ENCODE data around the gene BABAM2. TPM values are rescaled to one million over a fixed set of nuclear protein-coding genes. Genes with fewer than 3 reads are reported as not detected.

Gene BABAM2
- polyA plus RNA-seq, 6 donors from 2014 or later = 50.3 to 58.3 (median 55.6) TPM

DNA sequence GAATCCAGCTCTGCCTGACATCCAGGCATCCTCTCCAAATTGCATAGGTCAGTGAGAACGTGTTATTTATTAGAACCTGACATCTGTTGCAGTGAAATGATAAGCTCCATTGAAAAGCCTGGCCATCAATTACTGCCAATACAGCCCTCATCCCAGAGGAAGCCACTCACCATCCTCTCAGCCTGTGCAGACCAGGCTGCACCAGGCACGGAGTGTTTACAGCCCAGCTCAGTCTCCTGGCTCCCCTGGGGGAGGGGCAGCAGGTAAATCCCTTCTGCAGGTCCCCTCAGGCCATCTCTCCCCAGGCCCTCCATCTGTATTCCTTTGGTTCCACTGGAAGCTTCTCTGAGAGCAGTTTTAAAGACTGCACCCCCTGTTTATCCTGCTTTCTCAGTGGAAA lies 419.6 kb downstream of the BABAM2 start:
- H3K27ac Mint-ChIP-seq = peak overlapping the region in 1 of 6 donors; percentile 24
- H3K4me1 Mint-ChIP-seq = no peaks in the 10 kb centered on the region
- H3K27me3 Mint-ChIP-seq = no peaks in the 10 kb centered on the region

DNA sequence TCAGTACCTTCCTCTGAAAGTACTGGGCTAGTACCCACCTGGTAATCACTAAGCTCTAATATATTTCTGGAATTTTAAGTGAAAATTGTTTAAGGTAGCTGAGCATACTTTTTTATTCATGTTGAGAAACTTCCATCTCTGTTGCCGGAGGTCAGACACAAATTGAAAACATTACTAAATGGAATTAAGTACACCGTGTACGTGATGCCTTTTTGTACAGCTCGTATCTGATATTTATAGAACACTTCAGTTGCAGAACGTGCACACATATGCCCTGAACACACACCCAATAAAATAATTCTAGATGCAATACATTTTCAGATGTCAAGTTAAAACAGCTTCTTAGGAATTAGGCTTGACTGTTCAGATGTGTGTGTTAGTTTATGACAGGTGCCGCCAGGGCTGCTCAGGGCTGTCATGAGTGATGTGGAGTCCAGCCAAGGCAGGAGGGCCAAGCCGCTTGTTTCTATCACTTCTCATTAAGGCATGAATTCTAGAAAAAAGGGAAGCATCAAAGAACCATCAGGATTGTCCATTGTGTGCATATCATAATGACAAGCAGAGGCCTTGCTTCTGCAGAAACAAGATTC lies 421.2 kb downstream of the BABAM2 start:
- ATAC-seq (ENCODE audit: low read depth in 2 of 2) = no peak
- DNase-seq = no peak
- Mint-ChIP-seq H3K9me3 (peaks cover 0 to 1% (median 0%) of the 10 kb centered on the region in 7 donors), H3K27me3 (no peaks in the 10 kb centered on the region), H3K4me3 (no peak overlapping the region), H3K36me3 (peaks cover 15 to 16% of the 10 kb centered on the region in 2 donors), H3K27ac (peak overlapping the region in 1 of 6 donors; percentile 69), H3K4me1 (no peaks in the 10 kb centered on the region)

More for the DNA sequence above, 419.6 kb downstream of the BABAM2 start:
- Mint-ChIP-seq H3K9me3 (peaks cover 0 to 6% (median 3%) of the 10 kb centered on the region in 7 donors), H3K36me3 (peaks cover 15 to 16% of the 10 kb centered on the region in 2 donors), H3K4me3 (no peak overlapping the region)
- no peak for DNase-seq
- ATAC-seq (ENCODE audit: low read depth in 2 of 2) = no peak

DNA sequence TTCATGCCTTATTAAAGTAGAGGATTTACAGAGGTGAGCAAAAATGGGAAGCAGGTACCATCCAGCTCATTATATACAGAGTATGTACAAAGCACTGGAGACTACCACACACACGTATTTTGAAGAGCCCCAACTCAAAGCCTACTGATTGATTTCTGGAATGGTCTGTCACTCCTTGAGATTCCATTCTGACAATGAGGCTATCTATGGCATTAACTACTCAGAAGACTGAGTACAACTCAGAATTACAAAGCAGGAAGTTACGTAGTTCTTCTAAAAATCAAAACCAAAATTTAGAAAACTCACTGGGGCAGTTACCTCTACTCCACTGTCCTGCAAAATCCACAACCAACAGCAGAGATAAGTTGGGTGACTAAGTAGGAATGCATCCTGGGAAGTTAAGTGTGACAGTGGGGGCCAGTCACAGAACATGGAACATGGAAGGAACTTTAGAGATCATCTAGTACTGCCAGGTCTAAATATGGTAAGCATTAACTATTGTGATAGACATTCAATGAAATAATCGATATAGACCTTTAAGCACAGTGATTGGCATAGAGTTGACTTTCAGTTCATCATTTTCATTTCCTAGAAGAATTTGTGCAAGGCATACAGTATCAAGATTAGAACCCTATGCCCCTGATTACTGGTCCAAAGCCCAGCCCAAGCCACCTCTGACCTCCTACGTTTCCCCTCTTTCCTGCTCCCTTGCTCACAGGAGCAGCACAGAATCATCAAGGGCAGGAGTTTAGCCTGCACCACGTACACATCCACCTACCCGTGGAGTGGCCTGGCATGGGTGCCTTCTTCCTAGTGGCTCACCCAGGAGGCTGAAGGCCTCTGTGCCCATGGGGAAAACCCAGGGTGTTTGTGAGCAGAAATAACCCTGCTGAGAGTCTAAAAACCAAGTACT lies 422.0 kb downstream of the BABAM2 start:
- Mint-ChIP-seq H3K27me3 (no peaks in the 10 kb centered on the region), H3K4me1 (no peaks in the 10 kb centered on the region), H3K4me3 (no peak overlapping the region), H3K9me3 (peaks cover 0 to 1% (median 0%) of the 10 kb centered on the region in 7 donors), H3K36me3 (peaks cover 15 to 17% of the 10 kb centered on the region in 2 donors), H3K27ac (peak overlapping the region in 1 of 6 donors; percentile 22)
- no peak for ATAC-seq (ENCODE audit: low read depth in 2 of 2)
- no peak for DNase-seq

DNA sequence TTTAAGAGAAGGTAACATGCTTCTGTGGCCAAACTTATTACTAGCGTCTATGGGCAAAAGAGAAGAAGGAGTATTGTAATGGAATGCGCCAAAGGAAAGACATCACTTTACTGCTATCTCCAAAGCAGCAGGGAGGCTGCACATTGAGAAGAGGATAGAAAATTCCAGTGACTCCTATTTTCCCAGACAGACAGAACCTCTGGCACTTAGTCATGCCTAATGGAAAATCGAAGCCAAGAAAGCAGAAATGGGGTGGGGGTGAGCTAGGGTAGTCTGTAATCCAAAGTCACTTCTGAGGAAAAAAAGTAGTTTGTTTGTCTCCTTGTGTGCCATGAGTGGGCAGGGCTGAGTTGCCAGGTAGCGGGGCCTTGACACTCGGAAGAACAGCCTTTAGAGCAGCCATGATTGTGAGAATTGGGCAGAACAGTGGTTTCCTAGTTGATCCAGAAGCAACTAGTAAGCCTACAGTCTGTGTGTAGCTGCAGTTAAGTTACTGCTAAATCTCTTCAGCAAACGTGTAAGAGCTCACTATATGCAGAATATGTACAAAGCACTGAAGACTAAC lies 422.8 kb downstream of the BABAM2 start:
- no peaks in the 10 kb centered on the region for H3K9me3 Mint-ChIP-seq
- no peak overlapping the region for H3K4me3 Mint-ChIP-seq
- H3K4me1 Mint-ChIP-seq = no peaks in the 10 kb centered on the region
- no peaks in the 10 kb centered on the region for H3K27me3 Mint-ChIP-seq
- no peak for ATAC-seq (ENCODE audit: low read depth in 2 of 2)
- peaks cover 10 to 17% of the 10 kb centered on the region in 2 donors for H3K36me3 Mint-ChIP-seq
- H3K27ac Mint-ChIP-seq = no peak overlapping the region
- DNase-seq = no peak

DNA sequence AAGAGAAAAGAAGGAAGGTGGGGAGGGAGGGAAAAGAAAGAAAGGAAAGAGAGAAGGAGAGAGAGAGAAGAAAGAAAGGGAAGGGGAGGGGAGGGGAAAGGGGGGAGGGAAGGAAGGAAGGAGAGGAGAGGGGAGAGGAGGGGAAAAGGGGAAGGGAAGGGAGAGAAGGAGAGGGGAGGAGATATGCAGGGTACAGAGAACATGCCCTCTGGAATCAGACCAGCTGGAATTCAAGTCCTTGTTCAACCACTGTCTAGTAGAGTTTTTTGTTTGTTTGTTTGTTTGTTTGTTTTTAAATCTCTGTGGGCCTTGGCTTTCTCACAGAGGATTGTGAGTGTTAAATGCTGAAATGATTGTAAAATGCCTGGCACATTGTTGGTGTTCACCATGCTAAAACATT lies 424.4 kb downstream of the BABAM2 start:
- Mint-ChIP-seq H3K27ac (no peak overlapping the region), H3K27me3 (no peaks in the 10 kb centered on the region), H3K4me3 (no peak overlapping the region), H3K9me3 (no peaks in the 10 kb centered on the region), H3K36me3 (peaks cover 6 to 10% of the 10 kb centered on the region in 2 donors), H3K4me1 (no peaks in the 10 kb centered on the region)
- ATAC-seq (ENCODE audit: low read depth in 2 of 2) (no peak), DNase-seq (no peak)

DNA sequence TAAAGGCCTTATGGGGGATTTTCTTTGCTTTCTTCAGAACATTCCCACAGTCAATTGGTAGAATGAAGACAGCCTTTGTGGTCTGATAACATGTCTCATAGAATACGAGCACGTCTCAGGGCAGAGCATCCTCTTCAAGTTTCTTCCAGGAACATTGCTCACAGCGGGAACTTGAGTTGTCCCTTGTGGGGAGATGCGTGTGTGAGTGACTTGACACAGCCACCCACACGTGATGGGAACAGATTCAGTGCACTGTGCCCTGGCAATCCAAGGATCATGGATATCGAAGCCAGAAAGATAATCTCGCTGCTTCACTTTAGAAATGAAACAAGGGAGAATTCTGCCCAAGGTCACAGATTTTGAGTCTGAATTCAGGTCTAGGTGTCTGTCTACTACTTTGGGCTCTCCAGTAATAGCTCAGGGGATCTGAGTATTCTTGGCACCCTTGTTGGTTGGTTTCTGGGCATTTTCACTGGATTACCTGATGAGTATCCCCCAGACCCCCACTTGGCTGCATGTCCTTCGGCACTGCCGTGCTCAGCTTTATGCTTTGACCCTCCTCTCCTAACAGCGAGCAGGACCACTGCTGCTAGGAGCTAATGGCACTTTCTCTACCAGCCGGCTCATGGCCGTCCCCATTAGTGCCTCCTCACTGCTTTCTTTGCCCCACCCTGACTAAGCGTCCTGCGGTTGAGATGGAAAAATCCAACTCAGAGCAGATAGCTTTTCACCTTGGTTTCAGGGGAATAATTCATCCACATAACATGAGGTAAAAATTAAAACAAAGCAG lies 426.2 kb downstream of the BABAM2 start:
- Mint-ChIP-seq H3K9me3 (no peaks in the 10 kb centered on the region), H3K36me3 (peaks cover 6 to 9% of the 10 kb centered on the region in 2 donors), H3K27ac (peak overlapping the region in 1 of 6 donors; percentile 14), H3K4me1 (no peaks in the 10 kb centered on the region), H3K27me3 (no peaks in the 10 kb centered on the region), H3K4me3 (no peak overlapping the region)
- ATAC-seq (ENCODE audit: low read depth in 2 of 2) = no peak
- DNase-seq = no peak

DNA sequence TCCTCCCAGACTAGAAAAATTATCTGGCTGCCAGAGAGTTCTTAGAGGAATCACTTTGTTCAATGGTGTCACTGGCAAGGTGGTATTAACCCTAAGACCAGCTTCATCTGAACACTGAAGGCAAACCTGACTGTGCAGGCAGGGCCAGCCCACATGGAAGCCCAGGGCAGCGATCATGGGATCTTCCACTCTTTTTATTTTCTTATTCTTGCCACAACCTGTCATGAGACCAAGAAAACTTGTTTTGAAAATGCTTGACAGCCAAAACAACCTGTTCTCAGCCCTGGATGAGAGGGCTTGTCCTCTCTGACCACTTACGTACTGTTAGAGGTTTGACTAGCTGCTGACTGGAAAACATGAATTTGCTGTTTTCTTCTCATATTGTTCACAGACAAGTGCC lies 426.9 kb downstream of the BABAM2 start:
- H3K36me3 Mint-ChIP-seq = peaks cover 6 to 11% of the 10 kb centered on the region in 2 donors
- H3K4me3 Mint-ChIP-seq = no peak overlapping the region
- no peaks in the 10 kb centered on the region for H3K4me1 Mint-ChIP-seq
- no peak overlapping the region for H3K27ac Mint-ChIP-seq
- H3K27me3 Mint-ChIP-seq = no peaks in the 10 kb centered on the region
- DNase-seq = no peak
- ATAC-seq (ENCODE audit: low read depth in 2 of 2) = no peak
- H3K9me3 Mint-ChIP-seq = no peaks in the 10 kb centered on the region

DNA sequence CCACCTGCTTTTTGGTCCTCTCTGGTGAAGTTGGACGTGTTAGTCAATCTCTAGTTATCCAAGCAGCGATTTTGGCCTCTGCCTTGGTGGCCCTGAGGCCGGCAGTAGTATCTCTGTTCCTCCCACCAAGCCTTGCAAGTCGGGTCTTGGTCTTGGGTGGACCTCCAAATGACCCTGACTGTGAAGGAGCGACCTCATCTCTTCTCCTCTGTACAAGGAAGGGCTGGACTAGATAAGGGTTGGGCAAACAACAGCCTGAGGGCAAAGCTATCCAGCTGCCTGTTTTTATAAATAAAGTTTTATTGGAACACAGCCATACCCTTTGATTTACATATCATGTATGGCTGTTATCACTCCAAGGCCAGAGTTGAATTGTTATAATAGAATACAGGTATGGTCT lies 427.5 kb downstream of the BABAM2 start:
- Mint-ChIP-seq H3K36me3 (peaks cover 6 to 11% of the 10 kb centered on the region in 2 donors), H3K4me1 (no peaks in the 10 kb centered on the region), H3K27ac (peak overlapping the region in 1 of 6 donors; percentile 38), H3K4me3 (no peak overlapping the region), H3K9me3 (no peaks in the 10 kb centered on the region), H3K27me3 (no peaks in the 10 kb centered on the region)
- DNase-seq (no peak), ATAC-seq (ENCODE audit: low read depth in 2 of 2) (no peak)

DNA sequence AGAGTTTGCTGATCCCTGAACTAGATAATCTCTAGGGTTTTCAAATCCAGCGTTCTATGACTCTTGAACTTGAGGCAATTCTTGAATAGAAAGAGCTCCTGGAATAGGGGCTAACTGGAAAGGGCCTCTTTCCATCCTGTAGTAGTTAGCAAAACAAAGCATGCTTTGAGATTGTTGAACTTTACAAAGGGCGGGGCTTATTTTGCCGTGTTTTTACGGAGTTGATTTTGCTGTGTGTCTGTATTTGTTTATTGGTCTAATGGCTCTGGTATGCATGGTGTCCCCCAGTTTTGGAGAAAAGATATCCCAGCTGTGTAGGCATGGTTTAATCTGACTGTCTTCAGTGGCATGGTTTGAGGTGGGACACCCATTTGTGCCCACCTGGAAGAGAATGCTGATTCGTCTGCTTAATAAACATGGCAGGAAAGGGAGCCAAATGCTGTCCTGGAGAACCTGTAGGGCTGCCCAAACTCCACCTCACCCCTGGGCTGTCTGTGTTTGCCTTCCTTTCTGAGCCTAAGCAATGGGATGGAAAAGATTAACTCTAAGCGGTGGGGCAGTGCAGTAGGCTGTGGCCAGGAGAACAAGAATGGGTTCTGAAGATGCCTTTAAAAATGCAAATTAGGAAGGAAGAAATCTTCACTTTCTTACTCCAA lies 428.1 kb downstream of the BABAM2 start:
- Mint-ChIP-seq H3K36me3 (peaks cover 6 to 11% of the 10 kb centered on the region in 2 donors), H3K9me3 (no peaks in the 10 kb centered on the region), H3K27ac (no peak overlapping the region), H3K4me3 (no peak overlapping the region), H3K27me3 (no peaks in the 10 kb centered on the region), H3K4me1 (no peaks in the 10 kb centered on the region)
- DNase-seq (no peak), ATAC-seq (ENCODE audit: low read depth in 2 of 2) (no peak)

DNA sequence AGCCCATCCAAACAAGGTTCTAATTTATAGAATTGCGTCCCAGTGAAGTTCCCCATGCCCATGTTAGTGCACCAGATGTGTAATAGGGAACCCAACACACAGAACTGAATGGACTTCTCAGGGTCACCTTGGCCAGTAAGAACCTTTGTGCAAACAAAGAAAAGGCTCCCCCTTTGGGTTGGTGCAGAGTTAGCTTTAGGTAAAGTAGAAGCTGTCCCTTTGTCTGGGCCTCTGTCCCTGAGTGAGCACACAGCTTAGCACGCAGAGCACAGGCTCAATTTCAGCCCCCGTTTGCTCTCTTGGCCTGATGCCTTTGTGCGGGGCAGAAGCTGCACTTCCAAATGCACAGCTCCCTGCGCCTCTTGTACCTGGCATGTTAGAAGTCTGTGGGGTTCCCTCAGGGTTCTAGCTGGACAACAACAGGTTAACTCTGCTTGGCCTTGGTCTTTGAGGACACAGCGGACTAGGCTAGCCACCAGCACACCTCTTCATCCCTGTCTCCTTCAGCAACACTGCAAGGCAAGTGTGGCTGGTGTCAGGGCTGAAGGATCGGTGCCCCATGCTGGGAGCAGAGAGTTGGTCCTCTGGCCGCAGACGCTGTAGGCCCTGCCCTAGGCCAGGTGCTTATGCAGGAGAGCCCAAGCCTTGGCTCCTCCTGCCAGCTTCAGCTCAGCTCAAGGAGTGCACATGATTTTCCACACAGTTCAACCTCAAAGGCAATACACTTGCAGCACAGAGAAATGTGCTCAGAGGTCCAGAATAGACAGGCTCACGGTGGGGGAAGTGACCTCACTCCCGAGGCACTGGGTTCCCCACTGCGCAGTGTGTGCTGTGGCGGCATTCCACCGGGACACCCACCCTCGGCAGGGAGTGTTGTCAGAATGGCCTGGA lies 428.8 kb downstream of the BABAM2 start:
- no peaks in the 10 kb centered on the region for H3K4me1 Mint-ChIP-seq
- H3K27ac Mint-ChIP-seq = no peak overlapping the region
- DNase-seq = no peak
- peaks cover 6 to 11% of the 10 kb centered on the region in 2 donors for H3K36me3 Mint-ChIP-seq
- H3K27me3 Mint-ChIP-seq = no peaks in the 10 kb centered on the region
- H3K4me3 Mint-ChIP-seq = no peak overlapping the region
- H3K9me3 Mint-ChIP-seq = no peaks in the 10 kb centered on the region
- no peak for ATAC-seq (ENCODE audit: low read depth in 2 of 2)

DNA sequence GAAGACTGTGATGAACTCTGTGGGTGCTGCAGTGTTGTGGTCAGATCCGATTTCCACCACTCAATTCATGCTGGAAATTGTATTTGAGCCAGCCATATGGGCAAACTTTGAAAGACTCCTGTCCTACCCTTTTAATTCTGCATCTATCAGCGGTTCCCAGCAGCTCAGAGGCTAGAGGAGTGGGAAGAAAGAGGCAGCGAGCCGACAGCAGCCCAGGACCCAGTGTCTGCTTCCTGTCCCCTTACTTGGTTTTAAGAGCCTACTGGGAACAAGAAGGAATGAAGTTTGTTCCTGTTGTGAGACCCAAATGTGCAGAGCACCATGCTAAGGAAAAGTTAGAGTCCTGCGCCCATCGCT lies 429.5 kb downstream of the BABAM2 start:
- ATAC-seq (ENCODE audit: low read depth in 2 of 2) (no peak), DNase-seq (no peak)
- H3K4me3 Mint-ChIP-seq = no peak overlapping the region
- H3K4me1 Mint-ChIP-seq = no peaks in the 10 kb centered on the region
- H3K27ac Mint-ChIP-seq = no peak overlapping the region
- H3K27me3 Mint-ChIP-seq = no peaks in the 10 kb centered on the region
- H3K9me3 Mint-ChIP-seq = no peaks in the 10 kb centered on the region
- H3K36me3 Mint-ChIP-seq = peaks cover 6 to 11% of the 10 kb centered on the region in 2 donors

DNA sequence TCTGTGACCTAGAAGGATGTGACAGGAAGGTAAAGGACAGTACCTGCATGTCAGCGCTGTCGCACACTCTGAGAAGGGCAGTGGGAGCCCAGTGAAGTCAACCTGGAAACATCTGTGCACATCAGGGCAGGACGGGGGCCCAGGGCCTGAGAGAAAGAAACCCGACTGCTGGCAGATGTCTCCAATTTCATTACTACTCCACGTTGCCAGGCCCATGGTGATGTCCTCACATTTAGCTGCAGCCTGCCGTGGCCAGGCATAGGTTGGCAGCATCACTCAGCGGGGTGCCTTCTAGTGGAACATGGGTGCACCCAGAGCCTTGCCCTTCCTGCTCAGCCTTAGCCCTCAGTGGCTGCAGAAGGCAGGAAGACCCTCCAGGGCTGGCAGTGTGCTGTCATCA lies 429.8 kb downstream of the BABAM2 start:
- no peaks in the 10 kb centered on the region for H3K9me3 Mint-ChIP-seq
- peaks cover 6 to 11% of the 10 kb centered on the region in 2 donors for H3K36me3 Mint-ChIP-seq
- no peak overlapping the region for H3K4me3 Mint-ChIP-seq
- no peak overlapping the region for H3K27ac Mint-ChIP-seq
- DNase-seq = no peak
- no peaks in the 10 kb centered on the region for H3K4me1 Mint-ChIP-seq
- no peaks in the 10 kb centered on the region for H3K27me3 Mint-ChIP-seq
- no peak for ATAC-seq (ENCODE audit: low read depth in 2 of 2)

Measured in naive B cell (primary cell).